ENCODE results near the gene UROC1.

Gene UROC1

DNA sequence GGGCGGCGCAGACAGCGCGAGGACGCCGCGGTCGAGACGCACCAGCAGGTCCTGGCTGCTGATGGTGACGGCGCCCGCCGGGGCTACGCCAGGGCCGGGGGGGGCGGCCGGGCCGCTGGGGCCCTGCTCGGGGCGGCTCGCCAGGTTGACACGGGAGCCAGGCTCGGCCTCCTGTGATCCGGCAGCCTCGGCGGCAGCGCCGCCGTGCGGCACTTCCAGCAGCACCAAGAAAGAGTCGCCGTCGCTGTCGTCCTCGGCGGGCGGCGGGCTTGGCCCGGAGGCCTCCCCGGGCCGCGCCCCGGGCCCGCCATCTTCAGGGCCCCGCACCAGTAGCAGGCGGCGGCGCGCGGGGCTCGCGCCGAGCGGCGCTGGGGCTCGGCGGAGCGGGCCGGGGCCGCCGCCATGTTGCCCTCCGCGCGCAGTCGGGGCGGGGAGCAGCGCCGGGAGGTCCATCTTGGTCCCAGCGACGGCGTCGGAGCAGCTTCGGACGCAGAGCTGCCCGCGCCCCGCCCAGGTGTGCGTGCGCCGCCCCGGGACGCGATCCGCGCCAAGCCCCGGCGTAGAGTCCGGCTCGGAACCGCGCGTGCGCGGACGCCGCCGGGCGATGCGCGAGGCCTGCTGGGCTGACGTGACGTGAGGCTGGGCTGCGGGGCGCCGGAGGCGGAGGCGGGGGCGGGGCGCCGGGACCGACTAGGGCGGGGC, 42.0 kb downstream of the UROC1 start, which contains the start of gene ZXDC:
Gene ZXDC, minus strand, starts transcription at position 479 of the 702 bp plus-strand sequence. Its CDS starts 26 bp downstream, at position 453.
- no CpG with 5 or more reads among the region's 112 CpGs for WGBS, 2 donors (ENCODE audit: extremely low coverage in 2 of 2, insufficient read length in 2 of 2, insufficient replicate concordance in 1 of 2)
- Histone ChIP-seq H3K4me1 (ENCODE audit: control insufficient read depth in 2 of 2, insufficient read depth in 1 of 2, low read depth in 1 of 2, low read length in 2 of 2) (peaks cover 20 to 23% of the 10 kb centered on the region in 2 donors), H2BK12ac (ENCODE audit: low read length) (peak within 1 kb of the TSS; percentile 65), H4K91ac (ENCODE audit: low read depth, low read length, poor library complexity) (no peak within 1 kb of the TSS), H3K14ac (ENCODE audit: low read length) (peak within 1 kb of the TSS; percentile 86), H2BK5ac (ENCODE audit: low read length) (no peak within 1 kb of the TSS), H3K4ac (ENCODE audit: low read length) (no peak within 1 kb of the TSS), H3K27me3 (ENCODE audit: control insufficient read depth in 3 of 3, insufficient read depth in 3 of 3, low read depth in 1 of 3, low read length in 3 of 3) (peaks cover 0 to 4% (median 0%) of the 10 kb centered on the region in 3 experiments), H3K27ac (replicated peaks; ENCODE audit: low read length) (peak within 1 kb of the TSS; percentile 94), H3K4me3 (ENCODE audit: low read length in 2 of 2) (peak within 1 kb of the TSS; percentile 85 to 94), H2AFZ (ENCODE audit: low read length) (peak within 1 kb of the TSS; percentile 91), H3K9me3 (replicated peaks in 1 of 2; ENCODE audit: control insufficient read depth in 2 of 2, insufficient read depth in 1 of 2, low read depth in 1 of 2, low read length in 2 of 2) (no peaks in the 10 kb centered on the region), H4K8ac (ENCODE audit: low read depth, low read length) (no peak within 1 kb of the TSS), H2BK15ac (ENCODE audit: low read length) (peak within 1 kb of the TSS; percentile 69), H2BK120ac (ENCODE audit: low read depth, low read length) (no peak within 1 kb of the TSS), H3K18ac (ENCODE audit: low read length) (peak within 1 kb of the TSS; percentile 95), H3K79me1 (ENCODE audit: low read depth, low read length) (peaks cover 13% of the 10 kb centered on the region), H3K9ac (ENCODE audit: low read depth, low read length, poor library complexity) (peak within 1 kb of the TSS; percentile 95), H3K36me3 (replicated peaks in 1 of 2; ENCODE audit: control insufficient read depth in 2 of 2, insufficient read depth in 2 of 2, low read length in 2 of 2) (peaks cover 13 to 32% of the 10 kb centered on the region in 2 donors), H3K4me2 (ENCODE audit: insufficient read depth, low read length, poor library complexity, severe bottlenecking) (peak within 1 kb of the TSS; percentile 97), H3K23ac (ENCODE audit: low read depth, low read length, poor library complexity) (peak within 1 kb of the TSS; percentile 96), H2AK5ac (ENCODE audit: low read depth, low read length) (peak within 1 kb of the TSS; percentile 53)
- peak; percentile 93 for DNase-seq (ENCODE audit: low spot score)

DNA sequence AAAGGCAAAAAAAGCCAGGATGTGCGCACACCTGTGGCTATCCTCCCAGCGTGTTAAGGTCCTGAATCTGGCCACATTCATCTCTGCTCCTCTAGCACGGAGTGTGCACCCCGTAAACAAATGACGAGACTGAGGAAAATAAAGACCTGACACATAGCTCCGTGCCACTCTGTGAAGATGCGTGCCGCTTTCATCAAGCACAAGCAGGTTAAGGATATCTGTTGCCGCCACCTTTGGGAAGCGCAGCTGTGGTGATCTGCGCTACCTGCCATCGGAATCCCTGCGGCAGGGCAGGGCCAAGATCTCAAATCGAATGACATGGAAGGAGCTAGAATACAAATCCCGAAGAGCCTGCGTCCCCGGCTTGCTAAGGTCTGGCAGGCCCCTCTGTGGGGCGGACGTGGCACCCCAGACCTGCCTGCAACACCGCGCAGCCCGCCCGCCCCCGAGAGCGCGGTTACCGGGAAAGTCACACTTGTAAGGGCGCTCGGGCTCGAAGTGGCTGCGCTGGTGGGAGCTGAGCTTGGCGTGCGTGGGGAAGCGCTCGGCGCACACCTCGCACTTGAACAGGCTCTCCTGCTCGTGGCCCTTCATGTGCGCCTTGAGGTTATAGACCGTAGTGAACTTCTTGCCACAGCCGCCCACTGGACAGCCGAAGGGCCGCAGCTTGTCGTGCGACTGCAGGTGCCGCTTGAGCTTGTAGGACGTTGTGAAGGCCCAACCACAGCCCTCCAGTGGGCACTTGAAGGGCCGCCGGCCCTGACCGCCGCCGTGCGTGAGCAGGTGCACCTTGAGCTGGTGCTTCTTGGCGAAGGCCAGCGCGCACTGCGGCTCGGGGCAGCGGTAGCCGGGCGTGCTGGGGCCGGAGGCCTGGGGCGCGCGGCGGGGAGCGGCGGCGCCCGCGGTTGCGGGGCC, 42.8 kb downstream of the UROC1 start:
- Histone ChIP-seq H3K27me3 (ENCODE audit: control insufficient read depth in 3 of 3, insufficient read depth in 3 of 3, low read depth in 1 of 3, low read length in 3 of 3) (peaks cover 0 to 4% (median 0%) of the 10 kb centered on the region in 3 experiments), H3K23ac (ENCODE audit: low read depth, low read length, poor library complexity) (peak overlapping the region; percentile 87), H3K4ac (ENCODE audit: low read length) (no peak overlapping the region), H3K79me1 (ENCODE audit: low read depth, low read length) (peaks cover 13% of the 10 kb centered on the region), H3K9me3 (replicated peaks in 1 of 2; ENCODE audit: control insufficient read depth in 2 of 2, insufficient read depth in 1 of 2, low read depth in 1 of 2, low read length in 2 of 2) (no peaks in the 10 kb centered on the region), H2BK15ac (ENCODE audit: low read length) (no peak overlapping the region), H4K91ac (ENCODE audit: low read depth, low read length, poor library complexity) (no peak overlapping the region), H3K18ac (ENCODE audit: low read length) (peak overlapping the region; percentile 95), H2BK5ac (ENCODE audit: low read length) (no peak overlapping the region), H2AK5ac (ENCODE audit: low read depth, low read length) (peak overlapping the region; percentile 38), H3K36me3 (replicated peaks in 1 of 2; ENCODE audit: control insufficient read depth in 2 of 2, insufficient read depth in 2 of 2, low read length in 2 of 2) (peaks cover 20 to 40% of the 10 kb centered on the region in 2 donors), H3K9ac (ENCODE audit: low read depth, low read length, poor library complexity) (peak overlapping the region; percentile 95), H3K14ac (ENCODE audit: low read length) (peak overlapping the region; percentile 82), H2BK120ac (ENCODE audit: low read depth, low read length) (no peak overlapping the region), H3K4me3 (ENCODE audit: low read length in 2 of 2) (peak overlapping the region; percentile 85 to 94), H3K4me1 (ENCODE audit: control insufficient read depth in 2 of 2, insufficient read depth in 1 of 2, low read depth in 1 of 2, low read length in 2 of 2) (peaks cover 20 to 23% of the 10 kb centered on the region in 2 donors), H3K27ac (replicated peaks; ENCODE audit: low read length) (peak overlapping the region; percentile 94), H3K4me2 (ENCODE audit: insufficient read depth, low read length, poor library complexity, severe bottlenecking) (peak overlapping the region; percentile 97), H4K8ac (ENCODE audit: low read depth, low read length) (no peak overlapping the region), H2BK12ac (ENCODE audit: low read length) (no peak overlapping the region), H2AFZ (ENCODE audit: low read length) (peak overlapping the region; percentile 79)
- DNase-seq (ENCODE audit: low spot score), result peak; percentile 30
- WGBS, 2 donors (ENCODE audit: extremely low coverage in 2 of 2, insufficient read length in 2 of 2, insufficient replicate concordance in 1 of 2), result no CpG with 5 or more reads among the region's 72 CpGs

DNA sequence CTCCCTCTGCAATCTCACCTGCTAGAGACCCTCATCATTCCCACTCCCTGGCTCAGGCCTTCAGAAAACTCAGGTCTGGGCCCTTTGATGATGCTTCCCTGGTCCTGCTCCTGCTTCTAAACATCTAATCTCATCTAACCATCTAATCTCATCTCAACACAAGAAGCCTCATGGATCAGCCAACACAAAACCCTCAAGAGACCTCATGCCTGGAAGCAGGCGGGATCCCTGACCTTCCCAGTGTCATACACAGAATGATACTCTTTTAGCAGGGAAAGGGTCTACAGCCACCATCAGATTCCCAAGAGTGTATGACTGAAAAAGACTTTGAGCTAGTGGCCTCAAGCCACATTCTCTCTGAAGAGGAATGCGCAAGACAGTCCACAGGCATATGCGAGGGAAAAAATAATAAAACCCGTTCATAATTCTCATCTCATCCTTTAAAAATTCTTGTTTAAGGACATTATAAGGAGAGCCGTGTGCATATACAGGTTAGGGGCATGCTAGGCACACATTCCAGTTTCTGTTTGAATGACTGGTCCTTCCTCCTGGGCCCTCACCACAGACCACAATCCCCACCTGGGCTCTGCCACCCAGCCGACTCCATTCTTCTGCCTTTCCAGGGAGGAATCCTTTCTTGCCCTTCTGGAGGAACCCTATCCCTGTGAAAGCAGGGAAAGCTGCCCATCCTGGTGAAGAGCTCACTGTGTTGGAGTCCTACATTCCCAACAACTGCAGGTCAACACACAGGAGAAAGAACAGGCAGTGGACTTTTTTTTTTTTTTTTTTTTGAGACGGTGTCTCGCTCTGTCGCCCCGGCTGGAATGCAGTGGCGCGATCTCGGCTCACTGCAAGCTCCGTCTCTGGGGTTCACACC, 44.0 kb downstream of the UROC1 start:
- no peak overlapping the region for H4K91ac ChIP-seq (ENCODE audit: low read depth, low read length, poor library complexity)
- H3K23ac ChIP-seq (ENCODE audit: low read depth, low read length, poor library complexity), result no peak overlapping the region
- peak overlapping the region; percentile 58 for H3K14ac ChIP-seq (ENCODE audit: low read length)
- no peak overlapping the region for H2BK15ac ChIP-seq (ENCODE audit: low read length)
- H2AK5ac ChIP-seq (ENCODE audit: low read depth, low read length), result no peak overlapping the region
- H2BK5ac ChIP-seq (ENCODE audit: low read length), result no peak overlapping the region
- no peak overlapping the region for H2BK120ac ChIP-seq (ENCODE audit: low read depth, low read length)
- peak overlapping the region in 1 of 2 donors; percentile 3 for H3K4me3 ChIP-seq (ENCODE audit: low read length in 2 of 2)
- H3K27ac ChIP-seq (replicated peaks; ENCODE audit: low read length), result no peak overlapping the region
- H3K79me1 ChIP-seq (ENCODE audit: low read depth, low read length), result peaks cover 15% of the 10 kb centered on the region
- no peak overlapping the region for H3K18ac ChIP-seq (ENCODE audit: low read length)
- DNase-seq (ENCODE audit: low spot score), result no peak
- H2AFZ ChIP-seq (ENCODE audit: low read length), result no peak overlapping the region
- H3K36me3 ChIP-seq (replicated peaks in 1 of 2; ENCODE audit: control insufficient read depth in 2 of 2, insufficient read depth in 2 of 2, low read length in 2 of 2), result peaks cover 29 to 52% of the 10 kb centered on the region in 2 donors
- H3K4me2 ChIP-seq (ENCODE audit: insufficient read depth, low read length, poor library complexity, severe bottlenecking), result peak overlapping the region; percentile 29
- peaks cover 0 to 4% (median 0%) of the 10 kb centered on the region in 3 experiments for H3K27me3 ChIP-seq (ENCODE audit: control insufficient read depth in 3 of 3, insufficient read depth in 3 of 3, low read depth in 1 of 3, low read length in 3 of 3)
- H2BK12ac ChIP-seq (ENCODE audit: low read length), result no peak overlapping the region
- H3K4me1 ChIP-seq (ENCODE audit: control insufficient read depth in 2 of 2, insufficient read depth in 1 of 2, low read depth in 1 of 2, low read length in 2 of 2), result peaks cover 20 to 21% of the 10 kb centered on the region in 2 donors
- H3K9ac ChIP-seq (ENCODE audit: low read depth, low read length, poor library complexity), result no peak overlapping the region
- no peak overlapping the region for H3K4ac ChIP-seq (ENCODE audit: low read length)
- WGBS, 2 donors (ENCODE audit: extremely low coverage in 2 of 2, insufficient read length in 2 of 2, insufficient replicate concordance in 1 of 2), result no CpG with 5 or more reads among the region's 14 CpGs
- H4K8ac ChIP-seq (ENCODE audit: low read depth, low read length), result no peak overlapping the region
- H3K9me3 ChIP-seq (replicated peaks in 1 of 2; ENCODE audit: control insufficient read depth in 2 of 2, insufficient read depth in 1 of 2, low read depth in 1 of 2, low read length in 2 of 2), result no peaks in the 10 kb centered on the region
